8988T (cell line): ENCODE measurements around the gene CHPF.

Experiments used
- DNase-seq: peaks from one replicate; pipeline ENCODE4 v3.0.0; 2011

CHPF gene

GRCh38 chr2:219549619-219550018, 6.0 kb upstream of the CHPF start:
- no peak for DNase-seq

GRCh38 chr2:219548990-219549389, 5.4 kb upstream of the CHPF start:
- no peak for DNase-seq

DNA sequence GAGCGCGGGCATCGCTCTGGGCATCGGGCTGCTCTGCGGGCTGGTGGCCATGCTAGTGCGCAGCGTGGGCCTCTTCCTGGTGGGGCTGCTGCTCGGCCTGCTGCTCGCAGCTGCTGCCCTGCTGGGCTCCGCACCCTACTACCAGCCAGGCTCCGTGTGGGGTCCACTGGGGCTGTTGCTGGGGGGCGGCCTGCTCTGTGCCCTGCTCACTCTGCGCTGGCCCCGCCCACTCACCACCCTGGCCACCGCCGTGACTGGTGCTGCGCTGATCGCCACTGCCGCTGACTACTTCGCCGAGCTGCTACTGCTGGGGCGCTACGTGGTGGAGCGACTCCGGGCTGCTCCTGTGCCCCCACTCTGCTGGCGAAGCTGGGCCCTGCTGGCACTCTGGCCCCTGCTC, 4.0 kb upstream of the CHPF start:
- DNase-seq = no peak

GRCh38 chr2:219545943-219546352, 2.3 kb upstream of the CHPF start:
- DNase-seq = no peak

DNA sequence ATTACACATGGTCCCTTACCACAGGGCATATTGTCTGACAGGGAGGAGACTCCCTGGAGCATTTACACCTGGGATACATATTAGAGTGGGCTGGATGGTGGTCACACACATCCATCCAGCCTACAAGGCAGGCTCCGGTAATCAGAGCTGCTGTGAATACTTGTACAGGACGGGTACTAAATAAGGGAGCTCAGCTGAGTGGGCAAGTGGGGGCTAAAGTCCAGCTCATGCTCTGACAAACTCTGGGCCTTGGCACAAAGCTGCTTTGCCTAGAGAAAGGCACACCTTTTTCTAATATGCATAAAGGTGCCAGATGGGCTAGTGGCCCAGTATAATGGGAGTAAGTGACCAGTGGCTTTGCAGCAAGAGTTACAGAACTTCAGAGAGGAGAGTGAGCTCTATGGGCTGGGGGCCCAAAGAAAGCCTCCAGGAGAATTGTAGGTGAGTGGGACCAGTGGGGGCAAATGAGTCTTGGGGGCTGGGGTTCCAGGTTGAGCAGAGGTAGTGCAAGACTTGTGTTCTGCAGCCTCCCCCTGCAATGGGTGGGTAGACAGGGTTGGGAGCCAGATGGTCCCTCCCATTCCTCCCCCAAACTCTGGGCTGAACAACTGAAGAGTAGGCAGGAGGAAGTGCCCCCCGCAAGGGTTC, 1.8 kb upstream of the CHPF start:
- no peak for DNase-seq

DNA sequence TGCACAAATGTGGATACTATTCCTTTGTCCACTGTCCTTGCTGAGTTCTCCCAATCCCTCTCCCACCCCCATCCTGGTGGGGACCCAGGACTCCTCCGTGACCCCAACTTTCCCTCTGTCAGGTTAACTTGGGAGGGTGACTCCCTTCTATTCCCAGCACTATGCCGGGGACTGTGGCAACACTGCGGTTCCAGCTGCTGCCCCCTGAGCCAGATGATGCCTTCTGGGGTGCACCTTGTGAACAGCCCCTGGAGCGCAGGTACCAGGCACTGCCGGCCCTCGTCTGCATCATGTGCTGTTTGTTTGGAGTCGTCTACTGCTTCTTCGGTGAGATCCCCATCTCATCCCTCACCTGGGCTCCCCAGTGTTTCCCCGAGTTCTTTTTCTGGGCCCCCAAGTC, 958 bp upstream of the CHPF start:
- no peak for DNase-seq

- DNase-seq = no peak
These were observed 546 bp downstream of the CHPF start for GRCh38 chr2:219542931-219543595.

DNA sequence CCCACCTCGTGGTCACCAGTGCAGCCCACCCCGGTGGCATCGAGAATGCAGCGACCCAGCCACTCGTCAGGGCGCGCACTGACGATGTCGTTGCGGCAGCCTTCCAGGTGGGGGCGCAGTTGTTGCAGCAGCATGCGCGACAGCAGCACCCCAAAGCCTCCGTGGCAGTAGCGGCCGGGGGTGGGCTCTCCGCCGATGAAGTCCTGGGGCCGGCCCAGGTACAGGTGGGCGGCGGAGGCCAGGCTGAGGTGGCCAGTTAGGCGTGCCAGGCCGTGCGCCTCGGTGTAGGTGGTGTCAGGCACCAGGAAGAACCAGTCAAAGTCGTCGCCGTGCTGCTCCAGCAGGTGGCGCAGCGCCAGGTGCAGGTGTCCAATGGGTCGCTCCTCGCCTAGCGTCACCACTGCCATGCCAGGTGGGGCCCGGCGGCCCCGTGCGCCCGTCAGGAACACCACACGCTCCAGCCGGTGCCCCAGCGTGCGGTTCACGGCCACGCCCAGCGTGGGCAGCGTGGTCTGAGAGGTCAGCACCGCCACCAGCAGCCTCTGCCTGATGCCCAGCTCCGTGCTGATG, 1.9 kb downstream of the CHPF start:
- peak; percentile 93 for DNase-seq

DNA sequence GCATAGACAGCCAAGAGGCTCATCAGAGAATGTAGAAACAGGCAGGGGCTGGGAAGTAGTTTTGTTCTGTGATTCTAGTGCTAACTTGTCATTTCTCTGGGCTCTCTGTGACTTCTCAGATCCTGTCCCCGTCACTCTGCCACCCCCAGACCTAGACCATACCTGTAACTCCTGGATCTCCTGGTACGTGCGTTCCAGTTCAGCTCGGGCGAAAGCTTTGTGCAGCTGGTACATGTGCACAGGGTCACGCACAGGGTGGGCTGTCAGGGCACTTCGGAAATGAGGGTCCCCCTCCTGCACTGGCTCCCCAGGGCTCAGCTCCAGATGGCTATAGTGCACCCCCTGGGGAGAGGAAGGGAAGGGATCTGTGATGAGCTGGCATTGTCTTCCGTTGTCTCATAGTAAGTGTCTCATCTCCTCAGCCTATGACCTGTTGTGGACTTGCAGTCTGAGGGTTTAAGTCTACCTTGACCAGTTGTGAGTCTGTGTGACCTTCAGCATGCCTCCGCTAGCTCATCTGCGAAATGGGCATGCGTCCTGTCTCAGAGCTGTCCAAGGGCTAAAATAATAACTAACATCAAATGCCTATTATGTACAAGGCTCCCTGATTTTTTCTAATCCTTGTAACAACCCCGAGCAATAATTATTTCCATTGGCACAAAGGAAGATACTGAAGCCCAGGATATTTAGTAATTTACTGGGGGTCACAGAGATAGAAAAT, 2.7 kb downstream of the CHPF start:
- no peak for DNase-seq

- DNase-seq = no peak
These were observed 3.5 kb downstream of the CHPF start for GRCh38 chr2:219539926-219540678.

DNA sequence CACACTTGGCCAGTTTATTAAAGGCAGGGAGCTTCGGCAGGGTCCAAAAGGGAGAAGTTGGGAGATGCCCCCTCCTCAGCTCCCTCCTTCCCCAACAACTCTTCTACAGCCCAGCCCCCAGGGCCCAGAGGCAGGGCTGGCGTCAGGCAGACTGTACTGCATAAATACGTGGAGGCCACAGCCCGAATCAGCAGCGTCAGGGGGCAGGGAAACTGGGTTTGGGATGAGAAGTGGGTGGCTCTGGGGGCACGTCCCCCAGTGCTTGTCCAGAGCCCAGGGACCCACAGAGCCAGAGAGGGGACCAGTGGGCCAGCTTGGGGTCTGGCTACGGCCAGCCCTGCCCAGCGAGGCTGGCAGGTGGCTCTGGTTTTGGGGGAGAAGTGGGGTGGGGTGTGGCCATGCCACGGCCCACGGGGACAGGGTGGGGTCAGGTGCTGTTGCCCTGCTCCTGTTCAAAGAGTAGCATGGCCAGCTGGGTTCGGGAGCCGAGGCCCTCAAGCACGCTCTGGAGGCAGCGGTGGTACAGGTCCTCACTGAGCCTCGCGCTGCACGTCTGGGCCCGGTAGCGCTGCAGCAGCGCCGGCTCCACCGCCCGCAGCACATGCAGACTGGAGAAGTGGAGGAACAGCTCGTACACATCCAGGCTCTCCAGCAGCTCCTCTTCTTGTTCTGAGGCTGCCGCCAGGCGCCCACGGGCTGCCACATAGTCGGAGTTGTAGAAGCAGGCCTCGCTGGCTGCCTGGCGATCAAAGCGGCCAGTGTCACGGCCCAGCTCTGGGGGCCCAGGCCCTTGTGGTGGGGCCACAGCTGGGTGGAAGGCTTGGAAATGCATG, 4.4 kb downstream of the CHPF start:
- DNase-seq = no peak

DNA sequence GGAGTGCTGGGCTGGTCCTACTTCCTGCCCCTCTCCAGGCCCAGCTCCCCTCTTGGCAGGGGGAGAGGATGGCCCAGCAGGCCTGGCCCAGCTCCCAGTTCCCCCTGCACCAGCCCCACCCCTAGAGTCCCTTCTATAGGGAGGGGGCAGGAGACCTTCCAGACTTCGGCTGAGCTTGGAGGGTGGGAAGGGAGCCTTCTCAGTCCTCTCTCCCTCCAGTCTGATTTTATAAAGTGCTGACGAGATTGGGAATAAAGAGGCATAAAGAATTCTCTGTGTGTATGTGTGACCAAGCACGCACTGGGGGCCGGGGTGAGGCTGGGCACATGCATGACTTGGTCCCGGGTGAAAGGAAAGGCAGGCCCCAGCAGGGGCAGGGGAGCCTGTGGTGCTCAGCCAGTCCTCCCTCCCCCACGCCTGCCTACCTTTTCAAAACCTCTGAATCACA, 5.1 kb downstream of the CHPF start:
- DNase-seq = no peak

DNA sequence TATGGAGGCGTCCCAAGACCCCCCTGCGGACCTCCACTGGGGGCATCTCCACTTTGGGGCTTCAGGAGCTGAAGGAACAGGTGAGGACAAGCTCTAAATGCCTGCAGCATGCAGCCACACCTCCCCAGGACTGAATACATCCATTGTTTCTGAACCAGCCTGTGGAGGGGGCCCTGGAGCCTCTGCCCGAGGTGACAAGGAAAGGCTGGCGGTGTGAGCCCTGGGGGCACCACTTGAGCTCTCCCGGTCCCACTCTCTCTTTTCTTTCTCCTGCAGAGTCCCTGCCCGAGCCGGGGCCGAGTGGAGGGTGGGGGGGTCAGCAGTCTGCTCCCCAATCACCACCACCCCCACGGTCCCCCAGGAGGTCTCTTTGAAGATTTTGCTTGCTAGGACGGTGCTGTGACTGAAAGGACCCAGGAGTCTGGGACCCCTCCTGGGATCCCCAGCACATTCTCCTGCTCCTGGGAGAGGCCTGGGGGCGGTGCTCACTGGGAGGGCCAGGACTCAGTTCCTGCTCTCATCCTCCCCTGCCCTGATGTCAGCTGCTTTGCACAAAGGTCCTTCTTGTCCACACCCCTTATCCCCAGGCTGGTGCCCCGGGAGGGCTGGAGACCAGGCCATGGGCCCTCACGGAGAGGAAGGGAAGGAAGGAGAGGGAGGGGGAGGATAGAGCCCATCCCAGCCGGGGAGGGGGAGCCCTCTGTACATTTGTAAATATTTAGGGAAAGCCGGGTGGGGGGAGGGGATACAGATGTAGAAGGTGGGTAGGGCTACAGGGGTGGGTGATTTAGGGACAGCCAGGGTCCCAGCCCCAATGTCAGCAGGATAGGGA, 5.7 kb downstream of the CHPF start:
- no peak for DNase-seq

- DNase-seq = no peak
These were observed 6.6 kb downstream of the CHPF start for GRCh38 chr2:219536967-219537366.

DNA sequence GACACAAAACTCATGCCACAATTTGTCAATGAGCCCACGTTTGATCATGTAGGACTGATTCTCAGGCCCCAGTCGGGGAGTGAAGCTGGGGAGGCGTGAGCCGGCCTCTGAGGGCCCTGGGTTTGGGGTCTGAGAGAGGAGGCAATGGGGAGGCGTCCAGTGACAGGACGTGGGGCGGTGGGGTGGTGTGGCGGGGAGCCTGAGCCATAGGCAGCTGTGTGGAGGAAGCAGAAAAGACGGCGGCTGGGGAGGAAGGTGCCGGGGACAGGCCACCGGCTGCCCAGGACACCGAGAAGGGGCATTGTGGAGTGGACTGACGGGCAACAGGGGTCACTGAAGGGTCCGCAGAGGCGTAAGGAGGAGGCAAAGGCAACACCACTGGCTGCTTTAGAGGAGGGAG, 7.2 kb downstream of the CHPF start:
- DNase-seq = no peak

DNA sequence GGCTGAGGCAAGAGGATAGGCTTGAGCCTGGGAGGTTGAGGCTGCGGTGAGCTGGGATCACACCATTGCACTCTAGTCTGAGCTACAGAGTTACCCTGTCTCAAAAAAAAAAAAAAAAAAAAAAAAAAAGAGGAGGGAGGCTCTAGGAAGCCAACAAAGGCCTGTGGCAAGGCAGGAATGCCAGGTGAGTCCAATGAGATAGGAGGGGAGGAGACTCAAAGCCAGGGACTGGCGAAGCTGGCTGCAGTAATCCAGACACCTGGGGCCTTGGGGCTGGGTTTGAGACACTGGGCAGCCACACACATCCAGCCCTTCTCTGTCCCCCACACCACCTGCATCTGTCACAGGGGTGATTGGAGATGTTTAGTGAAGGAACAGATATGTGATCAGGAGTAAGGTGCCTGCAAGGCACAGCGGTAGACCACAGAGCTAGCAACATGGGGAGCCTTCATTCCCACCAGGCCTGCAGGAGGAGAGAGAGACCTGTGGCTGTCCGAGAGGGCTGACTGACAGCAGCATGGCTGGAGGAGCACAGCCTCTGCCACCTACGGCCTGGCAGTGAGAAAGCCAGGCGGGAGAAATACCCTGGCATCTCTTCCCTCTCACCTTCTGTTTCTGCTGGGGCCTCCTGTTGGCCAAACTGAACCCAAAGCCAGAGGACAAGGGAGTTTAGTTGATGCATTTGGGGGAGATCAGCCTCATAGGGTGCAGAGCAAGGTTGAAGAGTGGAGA, 9.5 kb downstream of the CHPF start:
- no peak for DNase-seq

DNA sequence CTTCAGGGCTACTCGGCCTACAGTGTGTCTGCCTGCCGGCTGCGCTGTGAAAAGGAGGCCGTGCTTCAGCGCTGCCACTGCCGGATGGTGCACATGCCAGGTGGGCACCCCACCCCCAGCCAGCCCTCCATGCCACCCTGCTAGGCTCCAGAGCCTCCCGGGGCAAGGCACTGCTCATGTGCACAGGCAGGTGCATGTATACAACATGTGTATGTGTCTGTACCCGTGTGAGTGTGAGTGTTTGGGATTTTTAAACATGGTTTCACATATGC, 11.3 kb downstream of the CHPF start:
- DNase-seq = no peak

GRCh38 chr2:219531639-219532377, 11.8 kb downstream of the CHPF start:
- no peak for DNase-seq

DNA sequence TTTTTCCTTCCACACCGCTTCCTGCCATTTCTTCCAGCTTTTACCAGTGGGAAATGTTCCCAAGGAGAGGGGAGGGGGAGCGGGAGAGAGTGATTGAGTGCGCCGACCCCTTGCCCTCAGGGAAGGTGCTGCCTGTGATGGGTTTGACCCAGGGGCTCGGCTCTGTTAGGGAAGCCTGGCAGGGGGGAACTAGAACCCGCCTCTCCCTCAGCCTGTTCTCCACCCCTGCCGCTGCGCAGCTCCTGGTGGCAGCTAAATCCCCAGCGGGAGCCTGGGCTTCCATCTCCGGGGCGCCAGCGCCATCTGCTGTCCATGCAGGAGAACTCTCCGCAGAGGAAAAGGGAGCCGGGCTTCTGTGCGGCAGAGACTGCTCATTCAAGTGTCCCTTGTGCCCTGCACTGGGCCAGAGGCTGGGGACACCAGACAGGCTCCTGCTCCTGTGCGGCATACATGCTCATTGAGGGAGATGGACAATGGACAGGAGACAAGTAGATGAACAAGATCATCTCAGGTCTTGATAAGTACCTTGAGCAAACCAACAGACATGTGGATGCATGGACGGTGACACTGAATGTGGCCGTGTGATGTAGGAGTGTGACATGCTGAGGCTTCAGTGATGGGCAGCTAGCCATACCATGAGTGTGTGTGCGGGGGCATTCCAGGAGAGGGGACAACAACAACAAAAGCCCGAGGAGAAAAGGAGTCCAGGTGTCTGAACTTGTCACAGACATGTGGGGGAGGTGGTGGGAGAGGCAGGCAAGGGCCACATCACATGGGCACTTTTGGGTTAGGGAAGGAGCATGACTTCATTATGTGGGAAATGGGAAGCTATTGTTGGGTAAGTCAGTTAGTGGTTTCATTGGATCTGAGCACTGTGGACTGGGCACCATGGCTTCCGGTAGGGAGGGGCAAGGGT, 13.3 kb downstream of the CHPF start:
- peak; percentile 97 for DNase-seq
